Activated CD4-positive, alpha-beta memory T cell treated with anti-CD3 and anti-CD28 coated beads for 36 hours (primary cell): ENCODE data around the gene SORCS3. TPM values are rescaled to one million over a fixed set of nuclear protein-coding genes. Genes with fewer than 3 reads are reported as not detected.

ENCODE experiments used
- CTCF ChIA-PET: fragments of 350-600 bp; sonication (Branson Sonifier 250); formaldehyde crosslinking; loops from one replicate; lab custom pipeline; 2021; ENCODE audit warnings: antibody characterized with exemption, inconsistent platforms; lab: Charles Lee
- POLR2A ChIA-PET: fragments of 350-600 bp; sonication (Branson Sonifier 250); formaldehyde crosslinking; loops from one replicate; lab custom pipeline; 2021; ENCODE audit warnings: antibody characterized with exemption; lab: Charles Lee
- DNase-seq: peaks from one replicate; pipeline ENCODE4 v3.0.0-alpha.2; 2020
- H3K27ac Mint-ChIP-seq: one replicate; pipeline ENCODE4 v1.8.0; 2021; ENCODE audit warnings: mixed read lengths
- H3K27me3 Mint-ChIP-seq: one replicate; pipeline ENCODE4 v1.8.0; 2021; ENCODE audit warnings: mixed read lengths
- H3K36me3 Mint-ChIP-seq: one replicate; pipeline ENCODE4 v1.8.0; 2021; ENCODE audit warnings: mixed read lengths
- H3K4me1 Mint-ChIP-seq: one replicate; pipeline ENCODE4 v1.8.0; 2021; ENCODE audit warnings: low read depth, mixed read lengths
- H3K4me3 Mint-ChIP-seq: one replicate; pipeline ENCODE4 v1.8.0; 2021; ENCODE audit warnings: mild to moderate bottlenecking, mixed read lengths
- H3K9me3 Mint-ChIP-seq: one replicate; pipeline ENCODE4 v1.8.0; 2021; ENCODE audit warnings: mixed read lengths
- intact Hi-C: fragments of 100-400 bp; cut with micrococcal nuclease; formaldehyde crosslinking; loops from one replicate; pipeline ENCODE4 v1.15.1; 2023
- total RNA-seq, 2 experiments: library from RNA; stranded (reverse); gene quantifications; one replicate each; pipeline ENCODE4 v1.2.3, GENCODE V29; 2021

SORCS3 gene
- total RNA-seq, result not detected

- POLR2A ChIA-PET, result no interaction called here
- no peaks in the 10 kb centered on the region for H3K36me3 Mint-ChIP-seq
- DNase-seq, result no peak
- CTCF ChIA-PET, result no interaction called here
- H3K9me3 Mint-ChIP-seq, result no peaks in the 10 kb centered on the region
- no peak within 1 kb of the TSS for H3K4me3 Mint-ChIP-seq
- peaks cover 49% of the 10 kb centered on the region for H3K27me3 Mint-ChIP-seq
- H3K27ac Mint-ChIP-seq, result no peak within 1 kb of the TSS
- H3K4me1 Mint-ChIP-seq, result no peaks in the 10 kb centered on the region
- intact Hi-C loops, result no loop called here
Observed at GRCh38 chr10:104641187-104641936, at the start of gene SORCS3. Gene SORCS3, plus strand, starts transcription at chr10:104641290.

DNA sequence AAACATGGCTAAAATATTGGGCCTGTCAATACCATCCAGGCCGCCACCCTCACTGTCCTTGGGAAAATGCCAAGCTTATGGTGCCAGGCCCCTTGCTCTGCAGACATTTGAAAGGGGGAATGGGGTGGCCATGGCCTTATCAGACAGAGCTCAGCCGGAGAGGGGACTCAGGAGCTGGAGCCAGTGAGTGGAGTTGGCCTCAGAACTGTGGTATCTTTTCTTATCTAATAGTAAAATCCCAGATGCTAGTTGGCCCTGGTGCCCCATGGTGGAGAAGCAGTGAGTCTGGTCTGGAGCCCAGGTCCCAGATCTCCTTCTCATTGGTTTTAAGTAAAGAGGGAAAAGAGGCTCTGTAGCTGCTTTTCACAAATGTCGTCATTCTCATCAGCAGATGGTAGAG is 49.6 kb upstream of the SORCS3 start:
- no peak for DNase-seq
- H3K27ac Mint-ChIP-seq, result no peak overlapping the region
- H3K9me3 Mint-ChIP-seq, result no peaks in the 10 kb centered on the region
- ChIA-PET CTCF (interaction anchor here (1.0 to 1.3 kb wide), 3 partner anchors 10 to 11 kb away, joined by 3 to 4 read pairs (median 4); no protein-coding TSS in a partner anchor), POLR2A (no interaction called here)
- H3K4me3 Mint-ChIP-seq, result no peak overlapping the region
- H3K27me3 Mint-ChIP-seq, result peaks cover 2% of the 10 kb centered on the region
- no peaks in the 10 kb centered on the region for H3K36me3 Mint-ChIP-seq
- H3K4me1 Mint-ChIP-seq, result peaks cover 12% of the 10 kb centered on the region
- intact Hi-C loops, result no loop called here

- intact Hi-C loops, result no loop called here
- Mint-ChIP-seq H3K27ac (no peak overlapping the region), H3K27me3 (peaks cover 6% of the 10 kb centered on the region), H3K4me3 (no peak overlapping the region), H3K36me3 (no peaks in the 10 kb centered on the region), H3K4me1 (no peaks in the 10 kb centered on the region), H3K9me3 (no peaks in the 10 kb centered on the region)
- ChIA-PET CTCF (no interaction called here), POLR2A (no interaction called here)
- no peak for DNase-seq
Observed at GRCh38 chr10:104601166-104601565, 39.9 kb upstream of the SORCS3 start.

DNA sequence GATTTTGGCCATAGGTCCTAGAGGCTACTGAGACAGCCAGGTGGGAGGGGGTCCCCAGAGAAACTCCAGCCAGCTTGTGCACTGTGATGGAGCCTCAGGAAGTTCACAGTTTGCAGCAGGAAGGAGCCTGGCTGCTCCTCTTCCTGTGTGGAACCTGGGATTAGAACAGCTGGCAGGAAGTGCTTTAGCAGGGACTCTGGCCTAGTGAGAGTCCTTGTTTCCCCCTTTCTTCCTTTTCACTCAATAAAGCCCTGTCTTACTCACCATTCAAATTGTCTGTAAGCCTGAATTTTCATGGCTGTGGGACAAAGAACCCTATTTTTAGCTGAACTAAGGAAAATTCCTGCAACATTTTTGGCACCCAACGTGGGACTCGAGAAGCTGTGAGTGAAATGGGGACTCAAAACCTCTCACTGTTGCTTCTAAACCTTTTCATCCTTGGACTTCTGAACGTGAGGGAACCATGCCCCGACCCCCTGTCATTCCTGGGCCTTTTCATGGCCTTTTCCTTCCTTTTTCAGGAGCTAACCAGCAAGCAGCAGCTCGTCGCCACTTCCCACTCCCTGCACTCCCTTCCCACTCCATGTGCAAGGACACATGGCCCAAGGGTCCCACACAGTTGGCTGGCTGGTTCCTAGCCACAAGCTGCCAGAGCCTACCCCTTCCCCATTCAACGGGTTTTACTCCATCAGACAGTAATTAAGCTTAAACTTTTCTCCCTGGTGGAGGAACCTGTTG is 32.8 kb upstream of the SORCS3 start:
- no peak for DNase-seq
- H3K4me1 Mint-ChIP-seq, result no peaks in the 10 kb centered on the region
- no peak overlapping the region for H3K27ac Mint-ChIP-seq
- POLR2A ChIA-PET, result no interaction called here
- H3K27me3 Mint-ChIP-seq, result peaks cover 2% of the 10 kb centered on the region
- CTCF ChIA-PET, result no interaction called here
- H3K9me3 Mint-ChIP-seq, result peaks cover 14% of the 10 kb centered on the region
- H3K36me3 Mint-ChIP-seq, result no peaks in the 10 kb centered on the region
- intact Hi-C loops, result no loop called here
- H3K4me3 Mint-ChIP-seq, result no peak overlapping the region

DNA sequence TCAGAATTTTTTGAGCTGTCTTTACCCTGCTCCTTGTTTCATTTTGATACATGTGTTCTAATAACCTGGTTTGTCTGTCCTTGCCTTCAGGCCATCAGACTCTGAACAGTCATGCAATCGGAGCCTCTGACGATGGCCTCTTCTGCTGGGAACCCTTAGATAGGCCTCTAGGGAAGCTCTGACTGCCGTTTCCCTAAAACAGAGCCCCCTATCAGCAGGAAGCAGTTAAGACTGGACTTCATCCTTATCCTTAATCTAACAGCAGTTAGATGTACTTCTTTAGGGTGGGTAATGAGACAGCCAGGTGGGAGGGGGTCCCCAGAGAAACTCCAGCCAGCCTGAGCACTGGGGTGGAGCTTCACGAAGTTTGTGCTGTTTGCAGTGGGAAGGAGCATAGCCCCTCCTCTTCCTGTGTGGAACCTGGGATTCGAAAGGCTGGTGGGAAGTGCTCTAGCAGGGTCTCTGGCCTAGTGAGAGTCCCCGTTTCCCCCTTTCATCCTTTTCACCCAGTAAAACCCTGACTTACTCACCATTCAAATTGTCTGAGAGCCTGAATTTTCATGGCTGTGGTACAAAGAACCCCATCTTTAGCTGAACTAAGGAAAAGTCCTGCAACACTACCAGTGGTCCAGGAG is 28.4 kb upstream of the SORCS3 start:
- Mint-ChIP-seq H3K9me3 (peaks cover 14% of the 10 kb centered on the region), H3K4me1 (no peaks in the 10 kb centered on the region), H3K27me3 (peaks cover 6% of the 10 kb centered on the region), H3K36me3 (no peaks in the 10 kb centered on the region), H3K27ac (no peak overlapping the region), H3K4me3 (no peak overlapping the region)
- intact Hi-C loops, result no loop called here
- ChIA-PET CTCF (interaction anchor here (3.0 kb wide), 1 partner anchor 33 kb away, joined by 17 read pairs; no protein-coding TSS in a partner anchor), POLR2A (interaction anchor here (0.6 kb wide), 1 partner anchor 17 kb away, joined by 3 read pairs; no protein-coding TSS in a partner anchor)
- DNase-seq, result no peak

GRCh38 chr10:104613406-104613805 is 27.7 kb upstream of the SORCS3 start:
- peaks cover 13% of the 10 kb centered on the region for H3K9me3 Mint-ChIP-seq
- CTCF ChIA-PET, result interaction anchor here (0.6 to 3.0 kb wide), 3 partner anchors 11 to 34 kb away, joined by 4 to 17 read pairs (median 6); no protein-coding TSS in a partner anchor

DNA sequence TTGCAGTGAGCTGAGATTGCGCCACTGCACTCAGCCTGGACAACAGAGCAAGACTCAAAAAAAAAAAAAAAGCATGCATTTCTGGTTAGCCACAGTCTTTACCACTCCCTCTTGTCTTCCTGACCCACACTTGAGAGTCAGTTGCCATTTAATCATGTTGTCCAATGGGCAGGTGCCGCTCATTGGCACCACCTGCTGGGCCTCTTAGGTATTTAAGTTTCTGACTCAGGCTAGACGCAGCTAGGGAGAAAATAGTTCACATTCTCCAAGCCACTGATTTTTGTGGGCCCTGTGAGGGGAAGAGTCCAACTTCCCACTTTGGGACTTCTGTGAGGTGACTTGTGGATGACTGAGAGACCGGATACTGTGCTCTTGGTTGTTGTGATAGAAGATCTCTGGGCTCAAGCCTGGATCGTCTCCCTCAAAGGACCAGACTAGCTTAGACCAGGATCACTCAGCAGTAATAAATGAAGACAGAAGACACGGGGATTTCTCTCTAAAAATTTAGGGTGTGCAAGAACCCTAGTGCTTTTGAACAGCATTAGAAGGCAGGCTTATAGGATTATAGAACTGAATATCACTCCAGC is 26.8 kb upstream of the SORCS3 start:
- Mint-ChIP-seq H3K4me3 (no peak overlapping the region), H3K36me3 (no peaks in the 10 kb centered on the region), H3K9me3 (peaks cover 6% of the 10 kb centered on the region), H3K27ac (no peak overlapping the region), H3K4me1 (no peaks in the 10 kb centered on the region), H3K27me3 (peaks cover 6% of the 10 kb centered on the region)
- peak; percentile 51 for DNase-seq
- POLR2A ChIA-PET, result no interaction called here
- CTCF ChIA-PET, result interaction anchor here (0.6 to 3.0 kb wide), 6 partner anchors 12 to 308 kb away, joined by 3 to 17 read pairs (median 4); no protein-coding TSS in a partner anchor
- intact Hi-C loops, result loop anchor here (1.0 kb wide), 1 partner anchor 33 kb away; no protein-coding TSS in a partner anchor

More at GRCh38 chr10:104613406-104613805, 27.7 kb upstream of the SORCS3 start:
- no peaks in the 10 kb centered on the region for H3K36me3 Mint-ChIP-seq
- peaks cover 6% of the 10 kb centered on the region for H3K27me3 Mint-ChIP-seq
- H3K4me3 Mint-ChIP-seq, result no peak overlapping the region
- no peaks in the 10 kb centered on the region for H3K4me1 Mint-ChIP-seq
- intact Hi-C loops, result no loop called here
- POLR2A ChIA-PET, result no interaction called here
- DNase-seq, result no peak
- no peak overlapping the region for H3K27ac Mint-ChIP-seq

DNA sequence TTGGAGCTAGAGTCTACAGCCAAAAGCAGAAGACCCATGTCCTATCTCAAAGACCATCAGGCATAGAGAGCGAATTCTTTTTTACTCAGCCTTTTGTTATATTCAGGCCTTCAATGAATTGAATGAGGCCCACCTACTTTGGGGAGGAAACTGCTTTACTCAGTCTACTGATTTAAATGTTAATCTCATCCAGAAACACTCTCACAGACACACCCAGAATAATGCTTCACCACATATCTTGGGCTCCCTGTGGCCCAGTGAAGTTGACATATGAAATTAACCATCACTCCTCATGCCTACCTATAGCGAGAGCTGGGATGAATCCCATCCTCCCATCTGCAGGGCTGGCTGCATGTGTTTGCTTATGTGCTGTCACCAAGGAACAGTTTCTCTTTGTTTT is 26.0 kb upstream of the SORCS3 start:
- ChIA-PET CTCF (interaction anchor here (0.7 to 3.0 kb wide), 5 partner anchors 31 to 324 kb away, joined by 3 to 17 read pairs (median 3); no protein-coding TSS in a partner anchor), POLR2A (no interaction called here)
- no peaks in the 10 kb centered on the region for H3K4me1 Mint-ChIP-seq
- no peak overlapping the region for H3K4me3 Mint-ChIP-seq
- peaks cover 6% of the 10 kb centered on the region for H3K27me3 Mint-ChIP-seq
- no peak overlapping the region for H3K27ac Mint-ChIP-seq
- intact Hi-C loops, result no loop called here
- peaks cover 1% of the 10 kb centered on the region for H3K9me3 Mint-ChIP-seq
- no peak for DNase-seq
- H3K36me3 Mint-ChIP-seq, result no peaks in the 10 kb centered on the region

GRCh38 chr10:104617831-104618230 is 23.3 kb upstream of the SORCS3 start:
- ChIA-PET POLR2A (no interaction called here), CTCF (no interaction called here)
- DNase-seq, result no peak
- Mint-ChIP-seq H3K36me3 (no peaks in the 10 kb centered on the region), H3K4me1 (no peaks in the 10 kb centered on the region), H3K27ac (no peak overlapping the region), H3K4me3 (no peak overlapping the region), H3K27me3 (peaks cover 8% of the 10 kb centered on the region), H3K9me3 (no peaks in the 10 kb centered on the region)
- intact Hi-C loops, result no loop called here

DNA sequence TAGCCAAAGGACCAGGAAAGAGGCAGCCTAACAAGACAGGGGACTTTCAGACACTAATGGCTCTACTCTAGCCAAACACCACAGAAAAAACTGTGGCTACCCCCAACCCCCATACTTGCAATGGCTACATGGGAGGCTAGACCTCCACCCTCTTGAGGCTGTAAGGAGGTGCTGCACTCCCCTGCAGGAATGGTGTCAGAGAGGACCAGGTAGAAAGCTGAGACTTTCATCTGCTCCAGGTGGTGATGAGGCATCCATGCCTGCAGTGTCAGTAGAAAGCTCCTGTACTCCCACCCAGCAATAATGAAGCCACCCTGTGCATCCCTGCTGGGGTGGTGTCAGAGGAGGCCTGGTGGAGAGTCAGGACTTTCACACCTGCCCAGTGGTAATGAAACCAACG is 18.9 kb upstream of the SORCS3 start:
- POLR2A ChIA-PET, result no interaction called here
- intact Hi-C loops, result loop anchor here (5.0 kb wide), 2 partner anchors 215 to 330 kb away; no protein-coding TSS in a partner anchor
- peaks cover 27% of the 10 kb centered on the region for H3K27me3 Mint-ChIP-seq

DNA sequence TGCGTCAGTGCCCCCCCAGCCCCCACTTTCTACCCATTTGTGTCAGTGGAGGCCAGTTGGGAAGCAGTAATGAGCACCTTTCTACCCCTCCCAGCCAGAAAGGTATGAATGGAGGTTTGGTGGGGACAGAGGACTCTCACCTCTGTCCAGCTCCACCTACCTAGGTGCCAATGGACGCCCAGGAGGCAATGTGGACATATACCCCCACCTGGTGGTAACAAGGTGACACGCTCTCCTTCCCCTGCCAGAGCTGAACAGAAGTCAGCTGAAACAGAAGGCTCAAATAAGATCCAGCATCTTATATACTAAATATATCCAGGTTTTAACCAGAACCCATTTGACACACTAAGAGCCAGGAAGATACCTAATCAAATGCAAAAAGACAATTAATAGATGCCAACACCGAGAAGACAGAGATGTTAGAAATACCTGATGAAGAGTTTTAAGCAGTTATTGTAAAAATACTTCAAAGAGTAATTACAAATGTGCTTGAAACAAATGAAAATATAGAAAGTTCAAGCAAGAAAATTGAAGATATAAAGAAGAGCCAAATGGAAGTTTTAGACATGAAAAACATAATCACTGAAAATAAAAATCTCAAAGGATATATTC is 18.4 kb upstream of the SORCS3 start:
- H3K27ac Mint-ChIP-seq, result no peak overlapping the region
- H3K9me3 Mint-ChIP-seq, result no peaks in the 10 kb centered on the region
- H3K4me3 Mint-ChIP-seq, result no peak overlapping the region
- intact Hi-C loops, result loop anchor here (5.0 kb wide), 2 partner anchors 215 to 330 kb away; no protein-coding TSS in a partner anchor
- peaks cover 24% of the 10 kb centered on the region for H3K27me3 Mint-ChIP-seq
- POLR2A ChIA-PET, result no interaction called here
- no peaks in the 10 kb centered on the region for H3K36me3 Mint-ChIP-seq
- CTCF ChIA-PET, result interaction anchor here (1.0 to 1.4 kb wide), 2 partner anchors 15 to 43 kb away, joined by 4 to 7 read pairs; no protein-coding TSS in a partner anchor
- no peaks in the 10 kb centered on the region for H3K4me1 Mint-ChIP-seq
- peak; percentile 26 for DNase-seq

More for the DNA sequence above, 18.9 kb upstream of the SORCS3 start:
- Mint-ChIP-seq H3K4me3 (no peak overlapping the region), H3K4me1 (no peaks in the 10 kb centered on the region), H3K9me3 (no peaks in the 10 kb centered on the region), H3K36me3 (no peaks in the 10 kb centered on the region), H3K27ac (no peak overlapping the region)
- CTCF ChIA-PET, result interaction anchor here (1.0 to 1.4 kb wide), 2 partner anchors 15 to 42 kb away, joined by 4 to 7 read pairs; no protein-coding TSS in a partner anchor
- DNase-seq, result no peak
